ENCODE measurements around the gene MTMR12. TPM values are rescaled to one million over a fixed set of nuclear protein-coding genes. Genes with fewer than 3 reads are reported as not detected.

Gene MTMR12
- total RNA-seq, 2 experiments from 2014 or later: 33.6 to 71.9 TPM

DNA sequence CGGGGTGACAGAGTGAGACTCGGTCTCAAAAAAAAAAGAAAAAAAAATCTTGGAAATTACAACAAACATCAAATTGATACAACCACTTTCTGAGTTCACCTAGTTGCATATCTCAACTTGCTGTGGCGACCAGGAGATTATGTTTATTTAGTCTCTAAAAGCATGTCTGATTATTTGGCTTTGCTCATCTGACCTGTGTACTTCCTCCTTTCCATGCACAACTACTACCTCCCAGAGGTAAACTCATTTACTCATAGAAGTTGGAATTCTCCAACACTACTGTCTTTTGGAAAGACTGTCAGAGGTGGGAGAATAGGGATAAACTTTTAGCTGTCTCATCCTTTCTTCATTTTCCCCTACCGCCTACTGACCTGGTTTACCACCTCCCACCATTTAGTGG, 42.6 kb downstream of the MTMR12 start:
- Histone ChIP-seq H4K20me1 (ENCODE audit: insufficient read depth, low read length) (no peaks in the 10 kb centered on the region; the same call in 1 of the 2 replicates), H3K79me2 (ENCODE audit: insufficient read depth, low read depth, low read length) (no peaks in the 10 kb centered on the region; the same call in 1 of the 2 replicates), H3K36me3 (ENCODE audit: insufficient read depth, low read length) (peaks cover 92% of the 10 kb centered on the region), H3K4me1 (ENCODE audit: insufficient read depth, low read length, poor library complexity, severe bottlenecking) (no peaks in the 10 kb centered on the region), H3K4me2 (ENCODE audit: low read length) (no peak overlapping the region), H2AFZ (ENCODE audit: low read length) (no peak overlapping the region), H3K9me3 (ENCODE audit: low read length) (no peaks in the 10 kb centered on the region), H3K27ac (ENCODE audit: low read depth, low read length, poor library complexity, severe bottlenecking) (no peak overlapping the region), H3K4me3 (ENCODE audit: low read depth, low read length, poor library complexity, severe bottlenecking) (no peak overlapping the region), H3K9me2 (ENCODE audit: insufficient read depth, low read length) (no peaks in the 10 kb centered on the region)
- TF ChIP-seq EZH2phosphoT487 (IDR thresholded peaks at IDR 0.05; ENCODE audit: borderline replicate concordance, low read depth, low read length) (no peak), CTCF (conservative IDR thresholded peaks at IDR 0.05; ENCODE audit: low read length) (no peak)
- POLR2A ChIA-PET: interaction anchor here (0.7 to 1.5 kb wide), 4 partner anchors 8 to 732 kb away, joined by 3 to 6 read pairs (median 3); no protein-coding TSS in a partner anchor
- TSS peak; percentile 11 for BruUV-seq (replicated peaks)
- CTCF ChIA-PET (ENCODE audit: unreplicated experiment): no interaction called here
- DNase-seq (ENCODE audit: low spot score): no peak
- intact Hi-C loops (cut with micrococcal nuclease; ENCODE audit: unreplicated experiment): no loop called here

DNA sequence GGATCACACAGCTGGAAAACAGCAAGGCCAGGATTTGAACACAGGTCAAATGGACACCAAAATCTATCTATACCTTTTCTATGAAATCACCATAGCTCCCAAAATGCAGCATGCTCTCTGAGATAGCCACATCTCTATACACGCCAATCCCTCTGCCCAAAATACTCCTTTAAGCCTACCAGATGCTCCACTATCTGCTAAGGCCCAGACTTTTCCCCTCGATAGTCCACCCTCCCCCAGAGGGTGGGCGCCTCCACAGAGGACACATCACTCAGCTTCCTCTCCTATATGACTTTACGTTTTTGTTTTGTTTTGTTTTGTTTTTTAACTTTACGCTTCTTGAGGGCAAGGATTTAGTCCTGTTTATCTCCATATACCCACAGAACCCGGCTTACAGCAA, 46.8 kb downstream of the MTMR12 start:
- peaks cover 95% of the 10 kb centered on the region for H3K36me3 ChIP-seq (ENCODE audit: insufficient read depth, low read length)
- TF ChIP-seq EZH2phosphoT487 (IDR thresholded peaks at IDR 0.05; ENCODE audit: borderline replicate concordance, low read depth, low read length) (no peak), CTCF (conservative IDR thresholded peaks at IDR 0.05; ENCODE audit: low read length) (no peak)
- no TSS peak for BruUV-seq (replicated peaks)
- no peaks in the 10 kb centered on the region for H3K9me2 ChIP-seq (ENCODE audit: insufficient read depth, low read length)
- no peaks in the 10 kb centered on the region; the same call in 1 of the 2 replicates for H4K20me1 ChIP-seq (ENCODE audit: insufficient read depth, low read length)
- intact Hi-C loops (cut with micrococcal nuclease; ENCODE audit: unreplicated experiment): no loop called here
- ChIA-PET POLR2A (no interaction called here), CTCF (ENCODE audit: unreplicated experiment) (no interaction called here)
- no peak overlapping the region for H2AFZ ChIP-seq (ENCODE audit: low read length)
- H3K4me2 ChIP-seq (ENCODE audit: low read length): no peak overlapping the region
- no peak for DNase-seq (ENCODE audit: low spot score)
- no peak overlapping the region for H3K27ac ChIP-seq (ENCODE audit: low read depth, low read length, poor library complexity, severe bottlenecking)
- no peaks in the 10 kb centered on the region; the same call in 1 of the 2 replicates for H3K79me2 ChIP-seq (ENCODE audit: insufficient read depth, low read depth, low read length)
- peaks cover 5% of the 10 kb centered on the region for H3K4me1 ChIP-seq (ENCODE audit: insufficient read depth, low read length, poor library complexity, severe bottlenecking)
- H3K4me3 ChIP-seq (ENCODE audit: low read depth, low read length, poor library complexity, severe bottlenecking): no peak overlapping the region
- H3K9me3 ChIP-seq (ENCODE audit: low read length): no peaks in the 10 kb centered on the region

- Histone ChIP-seq H4K20me1 (ENCODE audit: insufficient read depth, low read length) (no peaks in the 10 kb centered on the region; the same call in 1 of the 2 replicates), H3K9me3 (ENCODE audit: low read length) (no peaks in the 10 kb centered on the region), H3K27ac (ENCODE audit: low read depth, low read length, poor library complexity, severe bottlenecking) (no peak overlapping the region), H3K4me3 (ENCODE audit: low read depth, low read length, poor library complexity, severe bottlenecking) (no peak overlapping the region), H3K9me2 (ENCODE audit: insufficient read depth, low read length) (no peaks in the 10 kb centered on the region), H3K4me1 (ENCODE audit: insufficient read depth, low read length, poor library complexity, severe bottlenecking) (peaks cover 5% of the 10 kb centered on the region), H2AFZ (ENCODE audit: low read length) (no peak overlapping the region), H3K79me2 (ENCODE audit: insufficient read depth, low read depth, low read length) (no peaks in the 10 kb centered on the region; the same call in 1 of the 2 replicates), H3K4me2 (ENCODE audit: low read length) (no peak overlapping the region), H3K36me3 (ENCODE audit: insufficient read depth, low read length) (peaks cover 94% of the 10 kb centered on the region)
- no TSS peak for BruUV-seq (replicated peaks)
- intact Hi-C loops (cut with micrococcal nuclease; ENCODE audit: unreplicated experiment): no loop called here
- no peak for DNase-seq (ENCODE audit: low spot score)
- ChIA-PET POLR2A (interaction anchor here (0.7 kb wide), 1 partner anchor 79 kb away, joined by 3 read pairs; no protein-coding TSS in a partner anchor), CTCF (ENCODE audit: unreplicated experiment) (no interaction called here)
- no peak for TF ChIP-seq EZH2phosphoT487 (IDR thresholded peaks at IDR 0.05; ENCODE audit: borderline replicate concordance, low read depth, low read length)
- no peak for TF ChIP-seq CTCF (conservative IDR thresholded peaks at IDR 0.05; ENCODE audit: low read length)
Measured at GRCh38 chr5:32264957-32265572, 47.7 kb downstream of the MTMR12 start.
